Left colon (tissue), 2 donors: ENCODE data around the gene AREG. TPM values are rescaled to one million over a fixed set of nuclear protein-coding genes. Genes with fewer than 3 reads are reported as not detected.

Experiments
- ATAC-seq: fragments of 200-7000 bp; cut with Tn5 transposase; one replicate; pipeline ENCODE4 v1.9.1; 2020; ENCODE audit warnings: mild to moderate bottlenecking, moderate library complexity
- DNase-seq, 2 donors: peaks; one replicate each; pipeline ENCODE4 v3.0.0-alpha.2; 2020
- intact Hi-C, 2 donors: fragments of 100-400 bp; cut with DNase I in 1 of 2; cut with micrococcal nuclease in 1 of 2; formaldehyde crosslinking; loops; one replicate each; pipeline versions ENCODE4 v1.11.2 to v1.14.0; 2022; cut with DNase I, micrococcal nuclease
- total RNA-seq, 2 donors: library from RNA; stranded (reverse); fragmentation: NEBNext Ultra II Directional; extraction: Animal tissue kit (Norgen Biotek cat#: 25700); gene quantifications; one replicate each; pipeline ENCODE4 v1.2.1, GENCODE V29; 2021
- donor health status: DM: no; HTN: no; CAD: no.
- donor health status: DM: yes; HTN: yes; CAD: no.

Gene AREG
- total RNA-seq, 2 donors from 2014 or later = 30.0 to 42.3 TPM

GRCh38 chr4:74426101-74426500, 18.8 kb upstream of the AREG start:
- intact Hi-C loops = no loop called here
- ATAC-seq (no peak), DNase-seq (no peak)

DNA sequence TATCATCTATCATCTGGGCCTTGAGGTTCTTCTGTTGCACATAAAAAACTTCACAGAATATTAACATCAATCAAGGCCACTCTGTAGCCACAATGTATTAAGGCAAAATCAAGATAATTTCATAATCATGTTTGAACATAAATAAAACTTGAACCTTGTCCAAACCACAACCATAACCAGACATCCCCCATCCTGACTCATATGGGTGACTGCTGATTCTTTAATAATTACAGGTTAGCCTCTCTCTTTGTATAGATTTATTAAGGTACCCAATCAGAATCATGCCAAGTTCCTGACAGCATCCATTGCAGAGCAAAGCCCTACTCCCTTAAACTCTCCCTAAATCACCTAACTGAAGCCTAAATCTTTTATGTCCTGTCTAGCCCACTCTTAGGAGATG, 16.7 kb upstream of the AREG start:
- ATAC-seq (no peak), DNase-seq (no peak)
- intact Hi-C loops = no loop called here

- no peak for ATAC-seq
- no peak for DNase-seq
Observed at GRCh38 chr4:74431113-74431826, 13.7 kb upstream of the AREG start.

DNA sequence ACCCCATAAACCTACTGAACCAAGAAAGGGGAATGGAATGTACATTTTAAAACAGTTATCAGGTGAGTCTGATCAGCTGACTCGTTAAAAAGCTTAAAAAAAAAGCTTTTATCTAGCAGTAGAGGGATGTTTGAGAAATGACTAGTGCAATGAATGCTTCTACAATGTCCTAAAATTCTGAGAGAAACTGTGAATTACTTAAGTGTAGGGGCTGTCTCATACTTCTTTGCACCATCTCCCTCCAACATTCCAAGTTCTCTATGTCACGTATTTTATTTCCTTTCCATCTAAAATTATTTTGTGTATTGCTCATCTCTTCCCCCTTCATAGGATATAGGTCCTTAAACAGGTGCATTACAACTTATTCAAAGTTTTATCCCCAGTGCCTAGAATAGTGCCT, 11.9 kb upstream of the AREG start:
- DNase-seq = no peak
- intact Hi-C loops = no loop called here
- ATAC-seq = no peak

More at GRCh38 chr4:74431113-74431826, 13.7 kb upstream of the AREG start:
- intact Hi-C loops = no loop called here

DNA sequence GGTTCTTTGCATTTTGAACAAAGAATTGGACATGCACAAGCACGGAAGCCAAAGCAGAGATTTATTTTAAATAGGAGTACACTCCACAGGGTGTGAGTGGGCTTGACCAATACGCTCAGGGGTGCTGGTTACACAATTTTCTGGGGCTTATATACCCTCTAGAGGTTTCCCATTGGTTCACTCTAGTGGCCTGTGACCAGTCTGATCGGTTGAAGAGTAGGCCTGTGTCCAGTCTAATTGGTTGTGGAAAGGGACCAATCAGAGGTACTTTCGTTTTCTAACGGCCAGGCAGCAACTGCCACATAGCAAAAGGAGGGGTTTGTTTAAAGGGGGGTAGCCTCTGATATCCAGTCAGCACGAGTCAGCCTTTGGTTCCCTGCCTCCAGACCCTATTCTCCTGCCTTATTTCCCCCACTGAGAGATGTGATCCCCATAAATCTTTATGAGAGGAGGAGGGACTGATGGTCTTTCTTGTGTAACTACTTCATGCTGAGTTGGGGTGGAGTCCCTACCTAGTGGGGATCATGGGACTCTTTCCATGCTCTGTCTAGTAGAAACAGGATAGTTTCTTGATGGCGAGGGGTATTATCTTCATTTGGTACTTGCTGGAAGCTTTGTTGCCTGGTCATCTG, 11.3 kb upstream of the AREG start:
- ATAC-seq = no peak
- intact Hi-C loops = no loop called here
- DNase-seq = no peak

- intact Hi-C loops = no loop called here
- DNase-seq (no peak), ATAC-seq (peak; percentile 37)
Observed at GRCh38 chr4:74435296-74435695, 9.6 kb upstream of the AREG start.

- intact Hi-C loops = no loop called here
- ATAC-seq (no peak), DNase-seq (no peak)
Observed at GRCh38 chr4:74437866-74438265, 7.1 kb upstream of the AREG start.

DNA sequence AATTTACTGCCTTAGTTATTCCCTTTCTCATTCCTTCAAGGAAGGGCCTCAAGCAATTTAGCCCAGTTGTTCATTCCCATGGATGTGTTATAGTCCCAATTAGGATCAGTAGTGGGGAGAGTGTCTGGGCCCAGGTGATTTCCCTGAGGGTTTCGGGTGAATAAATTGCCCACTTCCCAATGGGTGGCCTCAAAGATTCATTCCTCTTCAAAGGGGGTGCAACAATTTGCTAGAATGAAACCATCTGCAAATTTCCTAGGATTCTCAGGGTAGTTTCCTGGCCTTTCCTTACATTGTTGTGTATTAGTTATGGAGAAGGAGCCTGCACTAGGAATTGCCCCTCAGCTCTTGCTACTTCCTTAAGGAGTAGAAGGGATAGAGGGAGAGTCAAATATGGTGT, 6.3 kb upstream of the AREG start:
- DNase-seq (no peak), ATAC-seq (no peak)
- intact Hi-C loops = no loop called here

GRCh38 chr4:74439952-74440351, 5.0 kb upstream of the AREG start:
- ATAC-seq (no peak), DNase-seq (no peak)
- intact Hi-C loops = no loop called here

- intact Hi-C loops = no loop called here
- ATAC-seq (no peak), DNase-seq (no peak)
Observed at GRCh38 chr4:74440356-74440755, 4.6 kb upstream of the AREG start.

- intact Hi-C loops = no loop called here
- DNase-seq (no peak), ATAC-seq (no peak)
Observed at GRCh38 chr4:74441744-74442143, 3.2 kb upstream of the AREG start.

DNA sequence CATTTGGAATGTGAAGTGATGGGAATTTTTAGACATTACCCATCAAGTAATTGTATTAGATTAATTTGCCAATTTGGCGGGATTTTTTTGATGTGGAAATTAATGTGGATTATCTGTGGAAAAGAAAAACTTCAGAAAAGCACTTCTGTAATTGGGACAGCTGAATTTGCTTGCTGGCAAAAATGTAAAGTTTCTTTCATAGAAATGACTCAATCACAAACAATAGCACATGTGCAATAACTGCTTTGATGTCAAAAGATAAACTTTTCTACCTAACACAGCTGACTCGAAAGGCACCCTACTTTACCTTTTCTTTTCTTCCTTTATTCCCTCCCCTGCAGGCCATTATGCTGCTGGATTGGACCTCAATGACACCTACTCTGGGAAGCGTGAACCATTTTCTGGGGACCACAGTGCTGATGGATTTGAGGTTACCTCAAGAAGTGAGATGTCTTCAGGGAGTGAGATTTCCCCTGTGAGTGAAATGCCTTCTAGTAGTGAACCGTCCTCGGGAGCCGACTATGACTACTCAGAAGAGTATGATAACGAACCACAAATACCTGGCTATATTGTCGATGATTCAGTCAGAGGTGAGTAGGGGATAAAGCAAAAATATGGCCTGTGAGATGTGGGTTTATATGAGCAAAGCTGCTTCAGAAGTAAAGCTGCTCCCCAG, 1.4 kb downstream of the AREG start:
- ATAC-seq (no peak), DNase-seq (no peak)
- intact Hi-C loops = no loop called here

- no peak for DNase-seq
- ATAC-seq = no peak
- intact Hi-C loops = no loop called here
Observed at GRCh38 chr4:74446896-74447295, 2.0 kb downstream of the AREG start.

- intact Hi-C loops = no loop called here
- ATAC-seq (no peak), DNase-seq (no peak)
Observed at GRCh38 chr4:74447636-74448233, 2.8 kb downstream of the AREG start.

DNA sequence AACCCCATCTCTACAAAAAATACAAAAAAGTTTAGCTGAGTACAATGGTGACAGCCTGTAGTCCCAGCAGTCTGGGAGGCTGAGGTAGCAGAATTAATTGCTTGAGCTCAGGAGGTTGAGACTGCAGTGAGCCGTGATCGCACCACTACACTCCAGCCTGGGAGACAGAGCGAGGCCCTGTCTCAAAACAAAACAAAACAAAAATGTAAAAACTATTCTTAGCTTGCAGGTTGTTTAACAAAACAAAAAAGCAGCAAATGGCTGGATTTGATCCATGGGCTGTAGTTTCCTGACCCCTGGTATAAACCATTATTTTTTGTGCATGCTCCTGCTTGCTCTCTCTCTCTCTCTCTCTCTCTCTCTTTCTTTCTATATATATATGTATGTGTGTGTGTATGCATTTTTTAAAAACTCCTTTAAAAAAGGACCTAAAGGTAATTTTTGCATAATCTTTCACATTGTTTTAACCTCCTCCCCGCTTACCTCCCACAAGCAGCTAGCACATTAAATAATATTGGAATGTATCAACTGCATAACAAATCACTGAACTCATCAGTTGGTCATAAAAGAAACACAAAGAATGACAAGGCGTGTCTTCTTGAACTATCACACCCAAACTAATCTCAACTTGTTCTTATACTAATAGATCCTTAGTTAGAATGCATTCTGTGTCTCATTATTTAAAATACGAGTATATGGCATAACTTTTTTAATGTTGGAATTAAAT, 4.8 kb downstream of the AREG start:
- intact Hi-C loops = no loop called here
- no peak for DNase-seq
- ATAC-seq = no peak

DNA sequence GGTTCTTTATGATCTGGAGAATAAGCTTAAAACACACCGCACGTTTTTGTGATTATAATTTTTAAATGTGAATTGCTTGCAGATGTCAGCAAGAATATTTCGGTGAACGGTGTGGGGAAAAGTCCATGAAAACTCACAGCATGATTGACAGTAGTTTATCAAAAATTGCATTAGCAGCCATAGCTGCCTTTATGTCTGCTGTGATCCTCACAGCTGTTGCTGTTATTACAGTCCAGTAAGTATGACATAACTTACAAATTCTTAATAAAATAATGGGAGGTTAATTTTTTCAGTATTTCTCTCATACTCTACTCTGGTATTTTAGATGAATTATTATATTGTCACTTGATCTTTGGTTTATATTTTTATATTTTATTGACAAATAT, 5.4 kb downstream of the AREG start:
- intact Hi-C loops = no loop called here
- DNase-seq = no peak
- no peak for ATAC-seq

GRCh38 chr4:74451214-74451661, 6.3 kb downstream of the AREG start:
- intact Hi-C loops = no loop called here
- ATAC-seq = peak; percentile 30

DNA sequence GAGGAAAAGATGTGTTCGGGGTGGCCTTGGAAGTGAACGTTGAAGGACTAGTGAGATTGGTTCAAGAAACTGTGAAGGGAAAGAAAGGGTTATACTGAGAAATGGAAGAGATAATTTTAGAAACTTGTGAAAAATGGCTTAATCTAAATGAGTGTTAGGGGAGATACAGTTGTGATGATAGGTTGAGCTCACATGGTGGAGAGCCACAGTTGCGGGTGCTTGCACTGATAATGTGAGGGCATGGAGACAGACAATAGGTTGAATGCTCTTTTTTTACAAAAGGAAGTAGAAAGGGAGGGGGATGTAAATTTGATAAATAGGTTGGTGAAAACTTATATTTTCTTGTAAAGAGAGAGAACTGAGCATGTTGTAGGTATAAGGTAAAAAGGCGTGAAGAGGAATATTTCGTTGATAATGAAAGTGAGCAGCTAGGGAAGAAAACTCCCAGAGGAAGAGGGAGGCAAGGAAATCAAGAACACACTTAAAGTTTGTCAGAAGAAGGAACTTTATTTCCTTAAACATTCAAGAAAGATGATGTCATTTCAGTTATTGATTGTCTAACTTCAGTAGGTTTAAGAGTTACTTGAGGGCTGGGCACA, 8.2 kb downstream of the AREG start:
- DNase-seq (no peak), ATAC-seq (peak; percentile 75)
- intact Hi-C loops = no loop called here

More at GRCh38 chr4:74451214-74451661, 6.3 kb downstream of the AREG start:
- no peak for DNase-seq
